CD4-positive, alpha-beta T cell treated with Interferon gamma for 1 hour (primary cell): Measurements from ENCODE around the gene BEGAIN.
"Not testable (repeated sequence)": the region's sequence is repeated elsewhere in the genome, so short reads cannot be mapped to it uniquely, and the experiment has no call there.

Experiments used
- DNase-seq: peaks from one replicate; pipeline ENCODE4 v3.0.0-alpha.2; 2020

The BEGAIN gene

GRCh38 chr14:100534528-100535286, 52.5 kb downstream of the BEGAIN start:
- DNase-seq: no peak

GRCh38 chr14:100533656-100534485, 53.3 kb downstream of the BEGAIN start:
- no peak for DNase-seq

- no peak for DNase-seq
These were observed 54.1 kb downstream of the BEGAIN start for GRCh38 chr14:100532906-100533655.

GRCh38 chr14:100532154-100532861, 54.9 kb downstream of the BEGAIN start:
- DNase-seq: no peak

- no peak for DNase-seq
These were observed 55.8 kb downstream of the BEGAIN start for GRCh38 chr14:100531152-100532121.

- no peak for DNase-seq
These were observed 56.7 kb downstream of the BEGAIN start for GRCh38 chr14:100530270-100531072.

GRCh38 chr14:100529561-100530031, 57.6 kb downstream of the BEGAIN start:
- DNase-seq: no peak

GRCh38 chr14:100528962-100529560, 58.2 kb downstream of the BEGAIN start:
- DNase-seq: no peak

- DNase-seq: no peak
These were observed 60.6 kb downstream of the BEGAIN start for GRCh38 chr14:100526632-100527031.

GRCh38 chr14:100526057-100526456, 61.2 kb downstream of the BEGAIN start:
- no peak for DNase-seq

- no peak for DNase-seq
These were observed 61.6 kb downstream of the BEGAIN start for GRCh38 chr14:100525615-100526014.

- no peak for DNase-seq
These were observed 62.3 kb downstream of the BEGAIN start for GRCh38 chr14:100524933-100525243.

GRCh38 chr14:100524233-100524932, 62.8 kb downstream of the BEGAIN start:
- DNase-seq: no peak

- no peak for DNase-seq
These were observed 63.4 kb downstream of the BEGAIN start for GRCh38 chr14:100523843-100524169.

GRCh38 chr14:100523131-100523842, 63.9 kb downstream of the BEGAIN start:
- DNase-seq: no peak

- DNase-seq: no peak
These were observed 64.6 kb downstream of the BEGAIN start for GRCh38 chr14:100522616-100523099.

GRCh38 chr14:100506053-100506452, 81.2 kb downstream of the BEGAIN start:
- not testable (repeated sequence) for DNase-seq

GRCh38 chr14:100504372-100505078, 82.7 kb downstream of the BEGAIN start:
- DNase-seq: no peak
